HepG2 (cell line): ENCODE data around the gene HMG20B. TPM values are rescaled to one million over a fixed set of nuclear protein-coding genes. Genes with fewer than 3 reads are reported as not detected.

ENCODE experiments used
- ATAC-seq: fragments of 200-7000 bp; cut with Tn5 transposase; 3 replicates; pipeline ENCODE4 v1.9.1; 2020; ENCODE audit warnings: mild to moderate bottlenecking, moderate library complexity
- BruUV-seq: library from RNA; stranded (reverse); fragments of 400-500 nt; replicated peaks from 2 replicates; lab custom pipeline; 2021; lab: Mats Ljungman, UMichigan
- CTCF ChIA-PET: fragments of 300-600 bp; formaldehyde crosslinking; extraction: SDS; loops from one replicate; lab custom pipeline; 2021; ENCODE audit warnings: low total read pairs, inconsistent platforms, low intra/inter-chr PET ratio; lab: Yijun Ruan, JAX
- POLR2A ChIA-PET: fragments of 350-600 bp; sonication (Branson Sonifier 250); formaldehyde crosslinking; loops from one replicate; lab custom pipeline; 2020; ENCODE audit warnings: antibody characterized with exemption, inconsistent platforms; lab: Yijun Ruan, JAX
- DNase-seq: peaks from one replicate; pipeline ENCODE4 v3.0.0-alpha.2; 2015; ENCODE audit warnings: low spot score
- FAIRE-seq: peaks from 3 replicates; lab custom pipeline; 2011; peaks lifted over from hg19 to GRCh38; lab: Jason Lieb, UNC
- H2AFZ ChIP-seq: one replicate; pipeline ENCODE4 v1.6.1; 2011; ENCODE audit warnings: low read length, inconsistent platforms
- H3K27ac ChIP-seq: fragments of 300-600 bp; 3 replicates; pipeline ENCODE4 v1.8.0; 2011; ENCODE audit warnings: mixed run types, mild to moderate bottlenecking, mixed read lengths, low read length, inconsistent platforms; ENCODE audit not compliant: insufficient read depth; ENCODE audit errors: extremely low read length
- H3K27me3 ChIP-seq, 2 experiments: fragments of 200-600 bp in 1 of 2; 2 replicates in 1 of 2; 3 replicates in 1 of 2; pipeline versions ENCODE4 v1.6.0 to v1.8.0; 2011; ENCODE audit warnings: low read length in 2 of 2, mild to moderate bottlenecking in 2 of 2, moderate library complexity in 2 of 2, inconsistent platforms in 1 of 2; ENCODE audit not compliant: insufficient read depth in 2 of 2, control insufficient read depth in 1 of 2
- H3K36me3 ChIP-seq, 2 experiments: fragments of 200-600 bp in 1 of 2; replicated peaks in 1 of 2; 2 replicates in 1 of 2; 3 replicates in 1 of 2; pipeline versions ENCODE4 v1.5.1 to v1.8.0; 2011; ENCODE audit warnings: low read length in 2 of 2, inconsistent platforms in 1 of 2; ENCODE audit not compliant: insufficient read depth in 2 of 2, control insufficient read depth in 1 of 2
- H3K4me1 ChIP-seq: 2 replicates; pipeline ENCODE4 v1.5.1; 2012; ENCODE audit warnings: low read length, inconsistent platforms; ENCODE audit not compliant: insufficient read depth
- H3K4me2 ChIP-seq: 2 replicates; pipeline ENCODE4 v1.6.0; 2011; ENCODE audit warnings: low read depth, low read length, inconsistent platforms
- H3K4me3 ChIP-seq, 3 experiments: fragments of 200-600 bp in 1 of 3; sonication (generic), shearing (Covaris generic) in 1 of 3; replicated peaks in 1 of 3; 2 replicates each; pipeline ENCODE4 v1.5.1; 2011 to 2016; ENCODE audit warnings: low read length in 3 of 3, inconsistent platforms in 2 of 3, low read depth in 2 of 3, mild to moderate bottlenecking in 2 of 3, control low read depth in 1 of 3, mixed read lengths in 1 of 3; ENCODE audit not compliant: insufficient read depth in 1 of 3
- H3K79me2 ChIP-seq: one replicate; pipeline ENCODE4 v1.6.1; 2011; ENCODE audit warnings: low read length, inconsistent platforms; ENCODE audit not compliant: insufficient read depth
- H3K9ac ChIP-seq: 2 replicates; pipeline ENCODE4 v1.6.0; 2011; ENCODE audit warnings: mild to moderate bottlenecking, low read depth, low read length, inconsistent platforms; ENCODE audit not compliant: insufficient read depth
- H3K9me3 ChIP-seq: 2 replicates; pipeline ENCODE4 v1.5.1; 2012; ENCODE audit warnings: mild to moderate bottlenecking, low read length
- H4K20me1 ChIP-seq: 2 replicates; pipeline ENCODE4 v1.6.0; 2011; ENCODE audit warnings: inconsistent platforms, mild to moderate bottlenecking, low read length, moderate library complexity; ENCODE audit not compliant: insufficient read depth
- AGO2 ChIP-seq: fragments of 200-400 bp; formaldehyde crosslinking; optimal IDR thresholded peaks from 2 replicates; pipeline ENCODE3; 2017; ENCODE audit warnings: mild to moderate bottlenecking, low read depth, low read length, moderate library complexity
- ZNF329 ChIP-seq: sonication (generic); formaldehyde crosslinking; IDR thresholded peaks from 2 replicates; pipeline ENCODE4 v1.9.0; 2021; ENCODE audit warnings: low read depth, mild to moderate bottlenecking, missing genetic modification reagents
- WGBS: methylation state at CpG from one replicate; pipeline ENCODE4 v1.1.6; 2017; ENCODE audit warnings: low lambda C conversion rate; 5-methylcytosine and 5-hydroxymethylcytosine counted together
- in situ Hi-C: cut with HindIII; loops from 2 replicates; pipeline ENCODE4 v1.10.0; 2017; ENCODE audit warnings: low pct_unique_long_range_greater_than_20kb; ENCODE audit not compliant: extremely low pct_ligation_motif_present
- intact Hi-C: fragments of 100-400 bp; cut with micrococcal nuclease; formaldehyde crosslinking; loops from one replicate; pipeline ENCODE4 v1.10.0; 2022; ENCODE audit not compliant: unreplicated experiment
- polyA plus RNA-seq, 8 experiments: library from polyadenylated mRNA; depleted of rRNA in 3 of 8; stranded (reverse) in 7 of 8; unstranded in 1 of 8; fragments of >200 nt; fragmentation: Illumina TruSeq in 4 of 8; extraction: Trizol in 4 of 8; gene quantifications; 2 replicates each; pipeline versions ENCODE4 v1.2.1 to v1.2.3, GENCODE V29; 2011 to 2016; ENCODE audit warnings: low read depth in 4 of 8, missing spikeins in 1 of 8, mixed read lengths in 1 of 8; ENCODE audit not compliant: insufficient read depth in 1 of 8
- total RNA-seq, 5 experiments: library from RNA; depleted of rRNA; stranded (reverse); fragments of >200 nt; fragmentation: Illumina TruSeq; extraction: Trizol; gene quantifications; 2 replicates each; pipeline ENCODE4 v1.2.3, GENCODE V29; 2016; ENCODE audit warnings: low read depth in 1 of 5
- TF ChIP-seq, protein P1 (sequence below): sonication (generic); formaldehyde crosslinking; IDR thresholded peaks from 2 replicates; pipeline ENCODE4 v1.4.0; 2020; ENCODE audit warnings: missing genetic modification reagents
- TF ChIP-seq, protein P2 (sequence below): sonication (generic); formaldehyde crosslinking; IDR thresholded peaks from 2 replicates; pipeline ENCODE4 v1.5.0; 2020; ENCODE audit warnings: missing genetic modification reagents

HMG20B gene
- total and polyA plus RNA-seq, 2 of the 13 experiments (the other 11 are each of a cell fraction or from before 2014, with no cell fraction given): 23.9 to 29.2 TPM

DNA sequence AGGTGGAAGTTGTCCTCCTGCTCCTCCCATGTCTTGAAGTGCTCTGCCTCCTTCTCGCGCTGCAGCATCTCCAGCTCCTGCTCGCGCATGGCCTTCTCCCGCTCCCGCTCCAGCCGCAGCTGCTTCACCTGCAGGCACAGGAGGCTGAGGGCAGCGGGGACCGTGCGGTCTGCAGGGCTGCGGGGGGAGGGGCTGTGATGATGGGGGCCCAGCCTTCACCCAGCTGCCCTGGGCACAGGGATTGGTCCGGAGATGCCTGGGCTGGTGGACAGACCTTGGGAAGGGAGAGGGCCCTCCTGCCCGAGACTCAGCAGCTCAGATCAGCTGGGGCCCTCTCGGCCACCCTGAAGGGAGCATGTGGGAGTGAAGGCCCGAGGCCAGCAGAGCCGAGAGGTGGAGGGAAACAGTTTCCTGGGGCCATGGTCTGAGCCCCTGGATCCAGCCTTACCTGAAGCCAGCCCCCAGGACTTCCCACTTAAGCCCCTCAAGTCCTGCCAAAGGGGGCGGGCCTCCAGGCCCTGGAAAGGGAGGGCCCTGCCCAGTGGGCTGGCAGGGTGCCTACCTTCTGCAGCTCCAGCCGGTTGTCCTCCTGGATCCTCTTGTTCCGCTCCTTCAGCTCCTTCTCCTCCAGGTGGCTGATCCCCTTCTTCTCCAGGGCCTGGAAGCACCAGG is 47.5 kb downstream of the HMG20B start:
- POLR2A ChIA-PET: no interaction called here
- in situ Hi-C loops: no loop called here
- H4K20me1 ChIP-seq: no peaks in the 10 kb centered on the region
- no peaks in the 10 kb centered on the region for H3K27me3 ChIP-seq
- ATAC-seq: no peak
- H3K9me3 ChIP-seq: no peaks in the 10 kb centered on the region
- H3K36me3 ChIP-seq: peaks cover 5 to 6% of the 10 kb centered on the region in 2 experiments; a peak in 2 of 5 replicates
- H3K4me2 ChIP-seq: no peak overlapping the region
- peaks cover 10% of the 10 kb centered on the region for H3K4me1 ChIP-seq
- no peak overlapping the region for H2AFZ ChIP-seq
- no TSS peak for BruUV-seq
- TF ChIP-seq AGO2: peak; percentile 78
- peak; percentile 95 for TF ChIP-seq ZNF329
- TF ChIP-seq, protein P1, sequence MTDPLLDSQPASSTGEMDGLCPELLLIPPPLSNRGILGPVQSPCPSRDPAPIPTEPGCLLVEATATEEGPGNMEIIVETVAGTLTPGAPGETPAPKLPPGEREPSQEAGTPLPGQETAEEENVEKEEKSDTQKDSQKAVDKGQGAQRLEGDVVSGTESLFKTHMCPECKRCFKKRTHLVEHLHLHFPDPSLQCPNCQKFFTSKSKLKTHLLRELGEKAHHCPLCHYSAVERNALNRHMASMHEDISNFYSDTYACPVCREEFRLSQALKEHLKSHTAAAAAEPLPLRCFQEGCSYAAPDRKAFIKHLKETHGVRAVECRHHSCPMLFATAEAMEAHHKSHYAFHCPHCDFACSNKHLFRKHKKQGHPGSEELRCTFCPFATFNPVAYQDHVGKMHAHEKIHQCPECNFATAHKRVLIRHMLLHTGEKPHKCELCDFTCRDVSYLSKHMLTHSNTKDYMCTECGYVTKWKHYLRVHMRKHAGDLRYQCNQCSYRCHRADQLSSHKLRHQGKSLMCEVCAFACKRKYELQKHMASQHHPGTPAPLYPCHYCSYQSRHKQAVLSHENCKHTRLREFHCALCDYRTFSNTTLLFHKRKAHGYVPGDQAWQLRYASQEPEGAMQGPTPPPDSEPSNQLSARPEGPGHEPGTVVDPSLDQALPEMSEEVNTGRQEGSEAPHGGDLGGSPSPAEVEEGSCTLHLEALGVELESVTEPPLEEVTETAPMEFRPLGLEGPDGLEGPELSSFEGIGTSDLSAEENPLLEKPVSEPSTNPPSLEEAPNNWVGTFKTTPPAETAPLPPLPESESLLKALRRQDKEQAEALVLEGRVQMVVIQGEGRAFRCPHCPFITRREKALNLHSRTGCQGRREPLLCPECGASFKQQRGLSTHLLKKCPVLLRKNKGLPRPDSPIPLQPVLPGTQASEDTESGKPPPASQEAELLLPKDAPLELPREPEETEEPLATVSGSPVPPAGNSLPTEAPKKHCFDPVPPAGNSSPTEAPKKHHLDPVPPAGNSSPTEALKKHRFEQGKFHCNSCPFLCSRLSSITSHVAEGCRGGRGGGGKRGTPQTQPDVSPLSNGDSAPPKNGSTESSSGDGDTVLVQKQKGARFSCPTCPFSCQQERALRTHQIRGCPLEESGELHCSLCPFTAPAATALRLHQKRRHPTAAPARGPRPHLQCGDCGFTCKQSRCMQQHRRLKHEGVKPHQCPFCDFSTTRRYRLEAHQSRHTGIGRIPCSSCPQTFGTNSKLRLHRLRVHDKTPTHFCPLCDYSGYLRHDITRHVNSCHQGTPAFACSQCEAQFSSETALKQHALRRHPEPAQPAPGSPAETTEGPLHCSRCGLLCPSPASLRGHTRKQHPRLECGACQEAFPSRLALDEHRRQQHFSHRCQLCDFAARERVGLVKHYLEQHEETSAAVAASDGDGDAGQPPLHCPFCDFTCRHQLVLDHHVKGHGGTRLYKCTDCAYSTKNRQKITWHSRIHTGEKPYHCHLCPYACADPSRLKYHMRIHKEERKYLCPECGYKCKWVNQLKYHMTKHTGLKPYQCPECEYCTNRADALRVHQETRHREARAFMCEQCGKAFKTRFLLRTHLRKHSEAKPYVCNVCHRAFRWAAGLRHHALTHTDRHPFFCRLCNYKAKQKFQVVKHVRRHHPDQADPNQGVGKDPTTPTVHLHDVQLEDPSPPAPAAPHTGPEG: no peak
- TF ChIP-seq, protein P2, sequence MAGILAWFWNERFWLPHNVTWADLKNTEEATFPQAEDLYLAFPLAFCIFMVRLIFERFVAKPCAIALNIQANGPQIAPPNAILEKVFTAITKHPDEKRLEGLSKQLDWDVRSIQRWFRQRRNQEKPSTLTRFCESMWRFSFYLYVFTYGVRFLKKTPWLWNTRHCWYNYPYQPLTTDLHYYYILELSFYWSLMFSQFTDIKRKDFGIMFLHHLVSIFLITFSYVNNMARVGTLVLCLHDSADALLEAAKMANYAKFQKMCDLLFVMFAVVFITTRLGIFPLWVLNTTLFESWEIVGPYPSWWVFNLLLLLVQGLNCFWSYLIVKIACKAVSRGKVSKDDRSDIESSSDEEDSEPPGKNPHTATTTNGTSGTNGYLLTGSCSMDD (CRISPR knock-in tag): no peak
- TF ChIP-seq, all 625 proteins: peak for 2
- H3K27ac ChIP-seq: no peak overlapping the region
- H3K9ac ChIP-seq: no peak overlapping the region
- WGBS: 98% methylated on average over 9 of the region's 19 CpGs
- DNase-seq (no peak), FAIRE-seq (no peak)
- H3K79me2 ChIP-seq: peaks cover 7% of the 10 kb centered on the region
- H3K4me3 ChIP-seq: no peak overlapping the region
- intact Hi-C loops: no loop called here
- CTCF ChIA-PET: no interaction called here
